ENCODE data around the gene AMER2.

GRCh38 chr13:25117312-25117711 is 54.8 kb downstream of the AMER2 start:
- no peak for TF ChIP-seq POLR2AphosphoS5 (IDR thresholded peaks at IDR 0.05)
- TF ChIP-seq POLR2A (IDR thresholded peaks at IDR 0.05; ENCODE audit: low read depth) = no peak
- TF ChIP-seq CTCF (IDR thresholded peaks at IDR 0.05) = no peak
